ENCODE measurements around the gene SPOCK2. TPM values are rescaled to one million over a fixed set of nuclear protein-coding genes. Genes with fewer than 3 reads are reported as not detected.

The SPOCK2 gene
- polyA plus RNA-seq, 1 donor (not counting 4 experiments of a cell fraction or from before 2014, with no cell fraction given) = 0.14 TPM

DNA sequence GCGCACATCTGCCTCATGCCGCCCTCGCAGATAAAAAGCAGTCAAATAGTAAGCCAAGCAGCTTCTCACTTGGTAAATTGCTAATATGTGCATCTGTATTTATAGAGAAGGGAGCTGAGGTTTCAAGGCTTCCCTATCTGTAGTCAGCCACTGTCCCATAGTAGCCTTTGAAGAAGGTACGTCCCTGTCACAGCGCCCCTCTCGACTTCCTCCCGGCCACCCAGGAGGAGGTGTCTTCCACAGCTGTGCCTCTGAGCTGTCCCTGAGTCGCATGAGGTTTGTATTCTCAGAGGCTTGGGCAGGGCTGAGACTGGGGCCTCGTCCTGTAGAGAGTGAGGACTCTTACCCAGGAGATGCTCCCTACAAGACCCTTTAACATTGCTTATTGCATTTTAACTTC lies 49.0 kb downstream of the SPOCK2 start:
- no peak overlapping the region for H3K4me3 ChIP-seq (ENCODE audit: control insufficient read depth in 2 of 3, extremely low read depth in 1 of 3, insufficient read depth in 2 of 3, low read depth in 1 of 3, low read length in 3 of 3)
- TF ChIP-seq, protein P1, sequence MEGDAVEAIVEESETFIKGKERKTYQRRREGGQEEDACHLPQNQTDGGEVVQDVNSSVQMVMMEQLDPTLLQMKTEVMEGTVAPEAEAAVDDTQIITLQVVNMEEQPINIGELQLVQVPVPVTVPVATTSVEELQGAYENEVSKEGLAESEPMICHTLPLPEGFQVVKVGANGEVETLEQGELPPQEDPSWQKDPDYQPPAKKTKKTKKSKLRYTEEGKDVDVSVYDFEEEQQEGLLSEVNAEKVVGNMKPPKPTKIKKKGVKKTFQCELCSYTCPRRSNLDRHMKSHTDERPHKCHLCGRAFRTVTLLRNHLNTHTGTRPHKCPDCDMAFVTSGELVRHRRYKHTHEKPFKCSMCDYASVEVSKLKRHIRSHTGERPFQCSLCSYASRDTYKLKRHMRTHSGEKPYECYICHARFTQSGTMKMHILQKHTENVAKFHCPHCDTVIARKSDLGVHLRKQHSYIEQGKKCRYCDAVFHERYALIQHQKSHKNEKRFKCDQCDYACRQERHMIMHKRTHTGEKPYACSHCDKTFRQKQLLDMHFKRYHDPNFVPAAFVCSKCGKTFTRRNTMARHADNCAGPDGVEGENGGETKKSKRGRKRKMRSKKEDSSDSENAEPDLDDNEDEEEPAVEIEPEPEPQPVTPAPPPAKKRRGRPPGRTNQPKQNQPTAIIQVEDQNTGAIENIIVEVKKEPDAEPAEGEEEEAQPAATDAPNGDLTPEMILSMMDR (optimal IDR thresholded peaks at IDR 0.05 in 1 of 3, IDR thresholded peaks at IDR 0.05 in 1 of 3, conservative IDR thresholded peaks at IDR 0.05 in 1 of 3; ENCODE audit: extremely low read depth in 1 of 3, insufficient read depth in 2 of 3, low read length in 3 of 3) = no peak
- TF ChIP-seq EZH2 (IDR thresholded peaks at IDR 0.05; ENCODE audit: low read length) = no peak
- DNase-seq (ENCODE audit: low read depth, low spot score) (no peak), FAIRE-seq (no peak)
- H3K27me3 ChIP-seq (ENCODE audit: control insufficient read depth, extremely low read depth, insufficient read depth, low read length) = no peaks in the 10 kb centered on the region
- dilution Hi-C loops (cut with MboI; ENCODE audit: extremely low pct_ligation_motif_present, low sequenced_read_pairs) = no loop called here
- H3K79me2 ChIP-seq (ENCODE audit: control insufficient read depth, insufficient read depth, low read length) = no peaks in the 10 kb centered on the region
- no peak overlapping the region for H3K4me2 ChIP-seq (ENCODE audit: control insufficient read depth, extremely low read depth, insufficient read depth, low read depth, low read length)
- H2AFZ ChIP-seq (ENCODE audit: control insufficient read depth, low read length) = no peak overlapping the region
- H3K9ac ChIP-seq (ENCODE audit: control insufficient read depth, extremely low read depth, insufficient read depth, low read length) = no peak overlapping the region
- H3K9me1 ChIP-seq (ENCODE audit: control insufficient read depth, extremely low read depth, insufficient read depth, low read length) = no peaks in the 10 kb centered on the region
- peaks cover 2% of the 10 kb centered on the region for H3K4me1 ChIP-seq (ENCODE audit: control insufficient read depth, extremely low read depth, insufficient read depth, low read length)
- no peaks in the 10 kb centered on the region for H4K20me1 ChIP-seq (ENCODE audit: control insufficient read depth, extremely low read depth, insufficient read depth, low read length)
- H3K9me3 ChIP-seq (ENCODE audit: control insufficient read depth, low read depth, low read length) = no peaks in the 10 kb centered on the region
- no peaks in the 10 kb centered on the region for H3K36me3 ChIP-seq (ENCODE audit: control insufficient read depth in 2 of 2, extremely low read depth in 1 of 2, insufficient read depth in 2 of 2, low read length in 2 of 2)
- no peak overlapping the region for H3K27ac ChIP-seq (ENCODE audit: control insufficient read depth, insufficient read depth, low read length)

DNA sequence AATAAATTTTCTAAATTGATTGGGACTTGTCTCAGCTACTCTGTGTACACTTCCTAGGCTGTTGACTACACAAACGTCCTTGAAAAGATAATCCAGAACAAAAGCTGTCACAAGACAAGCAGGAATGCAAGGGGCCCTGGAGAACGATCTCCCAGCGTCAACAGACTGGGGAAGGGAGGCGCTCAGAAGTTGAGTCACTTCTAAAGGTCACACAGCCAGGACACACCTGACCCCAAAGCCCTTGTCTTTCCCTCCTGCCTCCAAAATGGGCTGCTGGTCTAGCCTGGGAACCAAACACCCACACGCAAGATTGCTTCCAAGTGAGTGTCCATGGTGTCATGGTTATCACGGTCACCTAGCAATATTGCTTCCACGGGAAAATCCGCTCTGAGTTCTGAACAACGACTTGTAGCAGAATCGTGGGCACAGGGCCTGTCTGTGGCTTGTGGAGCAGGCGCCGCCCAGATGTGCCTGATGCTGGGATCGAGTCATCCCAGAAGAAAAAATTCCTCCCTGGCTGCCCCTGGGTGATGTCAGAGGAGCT lies 49.8 kb downstream of the SPOCK2 start:
- TF ChIP-seq EZH2 (IDR thresholded peaks at IDR 0.05; ENCODE audit: low read length) = no peak
- TF ChIP-seq, protein P1 (optimal IDR thresholded peaks at IDR 0.05 in 1 of 3, IDR thresholded peaks at IDR 0.05 in 1 of 3, conservative IDR thresholded peaks at IDR 0.05 in 1 of 3; ENCODE audit: extremely low read depth in 1 of 3, insufficient read depth in 2 of 3, low read length in 3 of 3) = no peak
- DNase-seq (ENCODE audit: low read depth, low spot score) (no peak), FAIRE-seq (no peak)
- Histone ChIP-seq H3K36me3 (ENCODE audit: control insufficient read depth in 2 of 2, extremely low read depth in 1 of 2, insufficient read depth in 2 of 2, low read length in 2 of 2) (no peaks in the 10 kb centered on the region), H4K20me1 (ENCODE audit: control insufficient read depth, extremely low read depth, insufficient read depth, low read length) (no peaks in the 10 kb centered on the region), H3K9me3 (ENCODE audit: control insufficient read depth, low read depth, low read length) (no peaks in the 10 kb centered on the region), H3K27me3 (ENCODE audit: control insufficient read depth, extremely low read depth, insufficient read depth, low read length) (no peaks in the 10 kb centered on the region), H3K79me2 (ENCODE audit: control insufficient read depth, insufficient read depth, low read length) (no peaks in the 10 kb centered on the region), H3K4me2 (ENCODE audit: control insufficient read depth, extremely low read depth, insufficient read depth, low read depth, low read length) (no peak overlapping the region), H3K4me3 (ENCODE audit: control insufficient read depth in 2 of 3, extremely low read depth in 1 of 3, insufficient read depth in 2 of 3, low read depth in 1 of 3, low read length in 3 of 3) (no peak overlapping the region), H3K9me1 (ENCODE audit: control insufficient read depth, extremely low read depth, insufficient read depth, low read length) (no peaks in the 10 kb centered on the region), H2AFZ (ENCODE audit: control insufficient read depth, low read length) (no peak overlapping the region), H3K4me1 (ENCODE audit: control insufficient read depth, extremely low read depth, insufficient read depth, low read length) (no peaks in the 10 kb centered on the region), H3K9ac (ENCODE audit: control insufficient read depth, extremely low read depth, insufficient read depth, low read length) (no peak overlapping the region), H3K27ac (ENCODE audit: control insufficient read depth, insufficient read depth, low read length) (no peak overlapping the region)
- dilution Hi-C loops (cut with MboI; ENCODE audit: extremely low pct_ligation_motif_present, low sequenced_read_pairs) = no loop called here
